ENCODE data around the gene KLHDC3. TPM values are rescaled to one million over a fixed set of nuclear protein-coding genes. Genes with fewer than 3 reads are reported as not detected.

The KLHDC3 gene
- total and polyA plus RNA-seq, 2 of the 13 experiments (the other 11 are each of a cell fraction or from before 2014, with no cell fraction given) = 78.3 to 91.5 TPM

GRCh38 chr6:43053545-43054205 lies 39.6 kb downstream of the KLHDC3 start, which contains the start of gene CUL7 (continued):
- TF ChIP-seq HMGA1 (CRISPR knock-in tag; conservative IDR thresholded peaks at IDR 0.05) (no peak), ZNF362 (CRISPR knock-in tag; IDR thresholded peaks at IDR 0.05; ENCODE audit: borderline replicate concordance) (peak; percentile 63; the same call in 1 of the 2 replicates), ZNF776 (CRISPR knock-in tag; IDR thresholded peaks at IDR 0.05) (peak; percentile 83; the same call in 1 of the 2 replicates), ARID4A (CRISPR knock-in tag; IDR thresholded peaks at IDR 0.05; ENCODE audit: borderline replicate concordance) (peak; percentile 98), POLR2G (IDR thresholded peaks at IDR 0.05; ENCODE audit: low read depth, low read length) (peak; percentile 99), JDP2 (CRISPR knock-in tag; IDR thresholded peaks at IDR 0.05; ENCODE audit: borderline replicate concordance) (no peak), ZNF143 (CRISPR knock-in tag; IDR thresholded peaks at IDR 0.05) (peak; percentile 73), DNMT3B (CRISPR knock-in tag; conservative IDR thresholded peaks at IDR 0.05) (peak; percentile 91; the same call in 1 of the 2 replicates), ZFP91 (CRISPR knock-in tag; IDR thresholded peaks at IDR 0.05; ENCODE audit: borderline replicate concordance) (peak; percentile 98), ZNF670 (CRISPR knock-in tag; IDR thresholded peaks at IDR 0.05; ENCODE audit: borderline replicate concordance) (peak; percentile 99), ZBTB14 (CRISPR knock-in tag; IDR thresholded peaks at IDR 0.05) (no peak), U2AF2 (IDR thresholded peaks at IDR 0.05; ENCODE audit: low read depth, low read length) (no peak), JUNB (CRISPR knock-in tag; IDR thresholded peaks at IDR 0.05; ENCODE audit: borderline replicate concordance) (no peak), JARID2 (CRISPR knock-in tag; IDR thresholded peaks at IDR 0.05; ENCODE audit: insufficient replicate concordance) (peak; percentile 99), HNF4A (CRISPR knock-in tag; IDR thresholded peaks at IDR 0.05) (no peak; the same call in 1 of the 2 replicates)
- TF ChIP-seq, protein P1, sequence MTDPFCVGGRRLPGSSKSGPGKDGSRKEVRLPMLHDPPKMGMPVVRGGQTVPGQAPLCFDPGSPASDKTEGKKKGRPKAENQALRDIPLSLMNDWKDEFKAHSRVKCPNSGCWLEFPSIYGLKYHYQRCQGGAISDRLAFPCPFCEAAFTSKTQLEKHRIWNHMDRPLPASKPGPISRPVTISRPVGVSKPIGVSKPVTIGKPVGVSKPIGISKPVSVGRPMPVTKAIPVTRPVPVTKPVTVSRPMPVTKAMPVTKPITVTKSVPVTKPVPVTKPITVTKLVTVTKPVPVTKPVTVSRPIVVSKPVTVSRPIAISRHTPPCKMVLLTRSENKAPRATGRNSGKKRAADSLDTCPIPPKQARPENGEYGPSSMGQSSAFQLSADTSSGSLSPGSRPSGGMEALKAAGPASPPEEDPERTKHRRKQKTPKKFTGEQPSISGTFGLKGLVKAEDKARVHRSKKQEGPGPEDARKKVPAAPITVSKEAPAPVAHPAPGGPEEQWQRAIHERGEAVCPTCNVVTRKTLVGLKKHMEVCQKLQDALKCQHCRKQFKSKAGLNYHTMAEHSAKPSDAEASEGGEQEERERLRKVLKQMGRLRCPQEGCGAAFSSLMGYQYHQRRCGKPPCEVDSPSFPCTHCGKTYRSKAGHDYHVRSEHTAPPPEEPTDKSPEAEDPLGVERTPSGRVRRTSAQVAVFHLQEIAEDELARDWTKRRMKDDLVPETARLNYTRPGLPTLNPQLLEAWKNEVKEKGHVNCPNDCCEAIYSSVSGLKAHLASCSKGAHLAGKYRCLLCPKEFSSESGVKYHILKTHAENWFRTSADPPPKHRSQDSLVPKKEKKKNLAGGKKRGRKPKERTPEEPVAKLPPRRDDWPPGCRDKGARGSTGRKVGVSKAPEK (CRISPR knock-in tag; IDR thresholded peaks at IDR 0.05; ENCODE audit: borderline replicate concordance) = peak; percentile 17; the same call in 1 of the 2 replicates
